HG03432 (cell line): Measurements from ENCODE around the gene OLFM1.

Experiments
- ATAC-seq: cut with Tn5 transposase; IDR thresholded peaks from one replicate; pipeline ENCODE4 v1.9.1; 2021; ENCODE audit warnings: mild to moderate bottlenecking, moderate library complexity; ENCODE audit not compliant: unreplicated experiment

OLFM1 gene

GRCh38 chr9:135167849-135168655 lies 80.6 kb downstream of the OLFM1 start:
- no peak for ATAC-seq

GRCh38 chr9:135169709-135170226 lies 82.3 kb downstream of the OLFM1 start:
- no peak for ATAC-seq

- ATAC-seq, result no peak
These were observed 83.1 kb downstream of the OLFM1 start for GRCh38 chr9:135170535-135170934.
